TTC549 (cell line): ENCODE measurements around the gene STK36.

Experiments
- FAIRE-seq: peaks from 2 replicates; lab custom pipeline; 2012; peaks lifted over from hg19 to GRCh38; lab: Jason Lieb, UNC

Gene STK36

DNA sequence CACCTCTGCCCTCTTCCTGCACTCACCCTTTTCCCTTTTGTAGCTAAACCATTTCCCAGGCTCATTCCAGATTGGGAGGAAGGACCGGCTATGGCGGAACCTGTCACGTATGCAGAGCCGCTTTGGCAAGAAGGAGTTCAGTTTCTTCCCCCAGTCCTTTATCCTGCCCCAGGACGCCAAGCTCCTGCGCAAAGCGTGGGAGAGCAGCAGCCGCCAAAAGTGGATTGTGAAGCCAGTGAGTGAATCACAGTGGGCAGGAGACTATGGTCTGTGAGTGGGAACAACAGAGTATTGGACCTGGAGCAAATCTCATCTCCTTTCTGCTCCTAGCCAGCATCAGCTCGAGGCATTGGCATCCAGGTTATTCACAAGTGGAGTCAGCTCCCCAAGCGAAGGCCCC is 75.1 kb downstream of the STK36 start:
- FAIRE-seq: no peak

DNA sequence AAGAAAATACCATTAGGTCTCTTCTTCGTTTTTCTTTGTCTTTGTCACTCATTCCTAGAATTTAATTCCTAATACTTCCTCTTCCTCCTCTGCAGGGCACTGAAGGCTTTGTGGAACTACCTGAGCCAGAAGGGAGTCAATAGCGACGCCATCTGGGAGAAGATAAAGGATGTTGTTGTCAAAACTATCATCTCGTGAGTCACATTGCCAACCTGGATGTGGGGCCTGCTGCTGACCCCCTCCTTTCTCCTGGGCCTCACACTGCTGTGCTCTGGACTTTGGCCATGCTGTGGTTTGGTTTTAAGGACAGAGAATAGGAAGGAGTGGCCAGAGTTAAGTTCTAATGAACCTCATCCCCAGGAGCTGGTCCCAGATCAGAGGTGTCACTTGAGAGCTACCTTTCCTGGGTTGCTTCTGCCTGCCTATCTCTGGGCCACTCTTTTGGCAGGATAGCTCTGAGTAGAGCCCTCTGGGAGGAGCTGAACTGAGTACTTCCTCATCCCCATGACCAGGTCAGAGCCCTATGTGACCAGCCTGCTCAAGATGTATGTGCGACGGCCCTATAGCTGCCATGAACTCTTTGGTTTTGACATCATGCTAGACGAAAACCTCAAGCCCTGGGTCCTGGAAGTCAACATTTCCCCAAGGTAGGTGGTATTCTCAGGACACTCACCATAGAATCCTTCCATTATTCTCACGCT is 77.0 kb downstream of the STK36 start:
- FAIRE-seq: no peak
